Erythroblast (primary cell): ENCODE results near the gene L3MBTL4.

ENCODE experiments used
- GATA1 ChIP-seq: IDR thresholded peaks from 2 replicates; pipeline ENCODE4 v1.6.1; 2011; ENCODE audit warnings: low read depth, mild to moderate bottlenecking, control low read depth, low read length, moderate library complexity
- POLR2A ChIP-seq: IDR thresholded peaks from 2 replicates; pipeline ENCODE4 v1.6.1; 2011; ENCODE audit warnings: mild to moderate bottlenecking, low read length

DNA sequence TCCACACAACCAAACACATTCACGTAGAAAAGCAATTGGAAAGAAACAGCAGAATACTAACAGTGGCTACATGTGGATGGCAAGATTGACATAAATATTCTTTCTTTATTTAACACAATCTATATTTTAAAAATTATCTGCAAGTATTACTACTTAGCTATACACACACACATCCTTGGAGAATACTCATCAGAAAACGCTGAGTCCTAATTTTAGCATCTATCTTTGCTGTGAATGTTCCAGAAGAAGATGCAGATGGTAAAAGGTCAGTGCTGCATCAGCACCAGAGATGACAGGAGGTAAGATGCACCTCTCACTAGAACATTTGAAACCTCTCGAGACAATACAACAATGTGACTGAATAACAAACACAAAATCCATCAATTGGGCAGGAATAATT is 148.5 kb downstream of the L3MBTL4 start:
- TF ChIP-seq POLR2A (no peak), GATA1 (no peak)
